Measurements from ENCODE around the gene GCSH.

The GCSH gene

GRCh38 chr16:81101702-81102101 is 5.5 kb upstream of the GCSH start:
- no peak for DNase-seq

GRCh38 chr16:81099958-81100357 is 3.8 kb upstream of the GCSH start:
- DNase-seq: no peak

- DNase-seq: no peak
These were observed 1.0 kb upstream of the GCSH start for GRCh38 chr16:81097230-81097629.

GRCh38 chr16:81096715-81097208 is 567 bp upstream of the GCSH start:
- DNase-seq: no peak

- no peak for DNase-seq
These were observed 592 bp downstream of the GCSH start for GRCh38 chr16:81095653-81095952.

GRCh38 chr16:81094771-81095251 is 1.4 kb downstream of the GCSH start:
- no peak for DNase-seq

- DNase-seq: no peak
These were observed 7.4 kb downstream of the GCSH start for GRCh38 chr16:81088836-81089235.

GRCh38 chr16:81081014-81081413 is 15.2 kb downstream of the GCSH start:
- no peak for DNase-seq

- no peak for DNase-seq
These were observed 16.0 kb downstream of the GCSH start for GRCh38 chr16:81080233-81080632.

GRCh38 chr16:81077076-81077940 is 18.9 kb downstream of the GCSH start, which contains the start of gene C16orf46:
TSS of gene C16orf46 (minus strand) at chr16:81077238. CDS start at chr16:81063955, 13,283 bp downstream.
- peak; percentile 99 for DNase-seq

- DNase-seq: peak; percentile 93 to 94
These were observed 19.6 kb downstream of the GCSH start for GRCh38 chr16:81076566-81077075.

GRCh38 chr16:81073560-81074330 is 22.4 kb downstream of the GCSH start:
- no peak for DNase-seq

- no peak for DNase-seq
These were observed 24.4 kb downstream of the GCSH start for GRCh38 chr16:81071805-81072204.

- no peak for DNase-seq
These were observed 25.2 kb downstream of the GCSH start for GRCh38 chr16:81070979-81071378.

- DNase-seq: no peak
These were observed 27.1 kb downstream of the GCSH start for GRCh38 chr16:81069063-81069462.

- no peak for DNase-seq
These were observed 29.0 kb downstream of the GCSH start for GRCh38 chr16:81067166-81067565.

- DNase-seq: no peak
These were observed 29.5 kb downstream of the GCSH start for GRCh38 chr16:81066681-81067080.

GRCh38 chr16:81061871-81062608 is 34.2 kb downstream of the GCSH start:
- no peak for DNase-seq

- DNase-seq: no peak
These were observed 34.9 kb downstream of the GCSH start for GRCh38 chr16:81061307-81061640.

GRCh38 chr16:81060576-81061306 is 35.5 kb downstream of the GCSH start:
- no peak for DNase-seq

- DNase-seq: no peak
These were observed 42.4 kb downstream of the GCSH start for GRCh38 chr16:81053761-81054160.

GRCh38 chr16:81042821-81043220 is 53.4 kb downstream of the GCSH start:
- no peak for DNase-seq
